ENCODE results near the gene DDX56.
"Not testable (repeated sequence)": the region's sequence is repeated elsewhere in the genome, so short reads cannot be mapped to it uniquely, and the experiment has no call there.

DDX56 gene

DNA sequence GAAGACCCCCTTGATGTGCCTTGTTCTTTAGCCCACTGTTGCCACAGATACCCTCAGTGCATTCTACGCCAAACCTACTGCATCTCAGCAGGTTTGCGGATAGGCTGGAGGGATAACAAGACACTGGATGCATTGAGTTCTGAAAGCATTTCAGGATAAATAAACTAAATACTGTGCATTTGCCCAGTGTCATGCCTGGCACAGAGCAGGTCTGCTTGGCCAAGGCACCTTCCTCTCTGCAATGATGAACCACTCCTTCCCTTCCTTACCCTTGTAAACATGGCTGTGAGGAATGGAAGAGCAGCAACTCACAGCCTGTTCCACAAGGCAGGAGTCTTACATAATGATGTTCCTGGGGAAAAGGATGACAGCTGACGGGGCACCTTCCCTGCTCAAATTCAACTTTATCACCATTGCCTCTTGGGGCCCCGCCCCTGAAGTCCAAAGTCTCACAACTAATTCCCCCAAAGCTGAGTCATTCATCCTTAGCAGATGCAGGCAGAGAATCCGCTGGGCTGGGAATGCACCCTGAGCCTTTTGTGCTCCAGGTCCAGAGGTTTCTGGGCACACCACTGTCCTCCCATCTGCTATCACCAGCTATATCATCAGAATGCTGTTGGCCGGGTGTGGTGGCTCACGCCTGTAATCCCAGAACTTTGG, 11.6 kb downstream of the DDX56 start:
- no peak for DNase-seq

DNA sequence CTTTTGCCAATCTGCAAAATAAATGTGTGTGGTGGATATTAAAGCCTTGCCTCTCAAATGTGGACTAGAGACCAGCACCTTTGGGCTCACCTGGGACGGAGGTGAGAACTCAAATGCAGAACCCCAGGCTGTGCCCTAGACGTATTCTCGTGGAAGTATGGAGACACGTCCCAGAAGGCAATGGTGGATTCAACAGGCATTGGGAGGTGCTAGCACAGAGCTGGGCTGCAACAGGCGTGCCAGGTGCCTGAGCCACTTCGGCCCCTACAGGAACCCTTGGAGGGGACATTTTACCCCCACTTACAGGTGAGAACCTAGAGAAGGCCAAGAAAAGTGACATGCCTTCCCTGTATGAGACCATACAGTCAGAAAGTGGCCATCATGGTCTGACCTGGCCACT, 12.2 kb downstream of the DDX56 start:
- no peak for DNase-seq

DNA sequence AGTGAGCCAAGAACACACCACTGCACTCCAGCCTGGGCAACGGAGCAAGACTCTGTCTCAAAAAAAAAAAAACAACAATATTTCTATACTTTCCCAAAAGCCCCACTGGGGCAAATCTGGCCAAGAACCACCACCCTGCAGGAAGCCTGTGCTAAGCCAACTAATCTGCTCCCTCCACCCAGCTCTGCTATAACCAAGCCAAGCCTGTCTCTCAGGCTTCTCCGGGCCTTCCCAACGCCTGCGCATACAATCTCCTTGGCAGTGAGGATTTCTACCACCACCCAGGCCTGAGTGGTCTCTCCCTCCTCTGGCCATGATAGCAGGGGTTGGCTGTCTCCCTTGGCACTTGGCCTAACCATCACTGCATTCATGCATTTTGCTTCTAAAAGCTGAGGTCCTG, 14.2 kb downstream of the DDX56 start:
- no peak for DNase-seq

DNA sequence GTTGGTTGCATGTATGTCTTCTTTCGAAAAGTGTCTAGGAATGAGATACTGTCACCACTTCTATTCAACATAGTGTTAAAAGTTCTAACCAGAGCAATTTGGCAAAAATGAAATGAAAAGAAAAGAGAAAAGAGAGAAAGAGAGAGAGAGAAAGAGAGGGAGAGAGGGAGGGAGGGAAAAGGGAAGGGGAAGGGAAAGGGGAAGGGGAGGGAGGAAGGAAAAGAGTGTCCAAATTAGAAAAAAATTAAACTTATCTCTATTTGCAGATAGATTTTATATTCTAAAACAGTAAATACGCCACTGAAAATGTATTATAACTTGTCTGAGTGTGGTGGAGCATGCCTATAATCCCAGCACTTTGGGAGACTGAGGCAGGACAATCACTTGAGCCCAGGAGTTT, 16.2 kb downstream of the DDX56 start:
- DNase-seq: no peak

- no peak for DNase-seq
Observed at GRCh38 chr7:44555350-44555749, 18.4 kb downstream of the DDX56 start.

DNA sequence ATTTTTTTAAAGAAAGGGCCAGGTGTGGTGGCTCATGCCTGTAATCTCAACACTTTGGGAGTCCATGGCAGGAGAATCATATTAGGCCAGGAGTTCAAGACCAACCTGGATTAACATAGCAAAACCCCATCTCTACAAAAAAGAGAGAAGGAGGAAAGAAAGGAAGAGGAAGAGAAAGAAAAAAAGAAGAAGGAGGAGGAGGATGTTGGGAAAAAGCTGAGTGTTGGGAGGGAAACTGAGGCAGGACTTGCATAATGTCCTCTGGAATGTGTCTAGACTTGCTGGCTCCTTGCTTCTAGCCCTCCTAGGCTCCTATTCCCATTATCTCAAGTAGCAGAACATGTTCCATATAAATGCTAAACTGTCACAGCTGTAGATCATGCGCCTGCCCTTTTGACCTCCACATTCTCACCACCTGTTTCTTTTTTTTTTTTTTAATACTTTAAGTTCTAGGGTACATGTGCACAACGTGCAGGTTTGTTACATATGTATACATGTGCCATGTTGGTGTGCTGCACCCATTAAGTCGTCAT, 21.2 kb downstream of the DDX56 start:
- DNase-seq: not testable (repeated sequence)

DNA sequence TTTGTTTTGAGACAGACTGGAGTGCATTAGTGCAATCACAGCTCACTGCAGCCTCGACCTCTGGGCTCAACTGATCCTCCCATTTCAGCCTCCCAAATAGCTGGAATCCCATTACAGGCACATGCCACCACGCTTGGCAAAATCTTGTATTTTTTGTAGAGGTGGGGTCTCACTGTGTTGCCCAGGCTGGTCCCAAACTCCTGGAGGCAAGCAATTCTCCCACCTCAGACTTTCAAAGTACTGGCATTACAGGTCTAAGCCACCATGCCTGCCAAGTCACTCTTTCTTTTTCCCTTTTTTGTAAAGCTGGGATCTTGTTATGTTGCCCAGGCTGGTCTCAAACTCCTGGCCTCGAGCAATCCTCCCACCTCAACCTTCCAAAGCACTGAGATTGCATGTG, 24.3 kb downstream of the DDX56 start:
- DNase-seq: no peak

GRCh38 chr7:44548893-44549292, 24.8 kb downstream of the DDX56 start:
- no peak for DNase-seq

- DNase-seq: no peak
Observed at GRCh38 chr7:44547536-44548231, 26.0 kb downstream of the DDX56 start.

DNA sequence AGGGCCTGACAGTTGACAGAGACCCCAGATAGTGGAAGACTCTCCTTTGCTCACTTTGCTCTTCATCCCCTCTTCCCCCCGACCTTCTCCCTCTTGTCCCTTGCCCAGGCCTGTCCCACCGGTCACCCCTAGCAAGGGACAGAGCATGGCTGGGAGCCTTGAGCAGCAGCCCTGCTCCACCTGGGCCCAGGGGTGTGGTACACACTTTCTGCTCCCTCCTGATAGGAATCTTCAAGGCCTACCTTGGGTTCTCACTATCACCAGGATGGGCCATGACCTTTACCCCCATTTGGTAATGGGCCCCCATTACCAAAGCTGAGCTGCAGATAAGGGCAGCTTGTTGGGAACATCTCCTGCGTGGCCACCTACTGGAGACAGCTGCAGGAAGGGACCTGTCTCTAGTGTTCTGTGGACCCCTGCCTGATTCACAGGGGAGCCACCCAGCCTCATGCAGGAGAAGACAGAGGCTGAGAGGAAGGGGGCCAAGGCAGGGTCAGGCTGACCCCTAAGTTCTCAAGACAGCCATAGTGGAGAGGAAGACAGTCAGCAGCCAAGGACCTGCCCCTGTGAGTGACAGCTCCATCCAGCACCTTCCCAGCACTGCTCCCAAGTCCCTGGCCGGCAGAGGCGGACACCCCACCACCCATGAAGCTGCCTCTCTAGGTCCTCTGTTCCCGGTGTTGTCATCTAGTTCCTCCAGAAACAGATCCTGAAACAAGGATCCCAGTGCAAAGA, 31.7 kb downstream of the DDX56 start:
- no peak for DNase-seq

DNA sequence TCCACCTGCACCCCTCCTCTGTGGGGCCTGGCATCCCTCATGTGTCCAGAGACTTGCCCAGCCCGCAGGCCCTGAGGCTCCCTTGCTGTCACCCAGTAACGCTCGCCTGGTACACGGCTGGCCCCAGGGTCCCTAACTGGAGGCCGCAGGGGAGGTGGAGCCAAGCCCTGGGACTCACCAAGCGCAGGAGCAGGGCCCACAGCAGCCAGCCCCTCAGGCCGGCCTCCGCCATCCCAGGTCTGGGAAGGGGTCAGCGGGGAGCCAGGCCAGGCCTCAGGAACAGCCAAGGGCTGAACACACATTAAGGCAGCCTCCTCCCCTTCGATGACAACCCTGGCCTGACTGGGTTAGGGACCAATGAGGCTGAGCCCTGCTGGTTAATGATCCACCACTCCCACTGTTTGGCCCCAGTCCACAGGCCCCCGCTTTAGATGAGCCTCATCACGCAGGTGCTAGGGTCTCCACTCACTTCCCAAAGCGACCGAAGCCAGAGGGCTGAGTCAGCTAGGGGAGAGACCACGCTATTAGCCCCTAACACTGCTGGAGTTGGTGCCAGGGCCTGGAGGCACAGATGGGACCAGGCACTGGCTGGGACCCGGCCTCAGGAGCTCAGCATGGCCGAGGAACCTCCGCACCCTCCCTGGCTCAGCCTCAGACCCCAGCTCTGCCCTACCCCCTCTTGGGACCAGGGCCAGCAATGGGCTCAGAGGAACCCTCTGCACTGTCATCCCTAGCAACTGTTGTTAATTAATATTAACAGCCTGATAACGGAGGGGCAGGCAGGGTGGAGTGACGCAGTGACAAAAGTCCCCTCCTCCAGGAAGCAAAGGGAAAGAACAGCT, 32.5 kb downstream of the DDX56 start, which contains the start of gene NPC1L1:
Gene NPC1L1, minus strand, starts transcription at position 303 of the 842 bp plus-strand sequence. Its CDS starts 71 bp downstream, at position 232.
- no peak for DNase-seq

DNA sequence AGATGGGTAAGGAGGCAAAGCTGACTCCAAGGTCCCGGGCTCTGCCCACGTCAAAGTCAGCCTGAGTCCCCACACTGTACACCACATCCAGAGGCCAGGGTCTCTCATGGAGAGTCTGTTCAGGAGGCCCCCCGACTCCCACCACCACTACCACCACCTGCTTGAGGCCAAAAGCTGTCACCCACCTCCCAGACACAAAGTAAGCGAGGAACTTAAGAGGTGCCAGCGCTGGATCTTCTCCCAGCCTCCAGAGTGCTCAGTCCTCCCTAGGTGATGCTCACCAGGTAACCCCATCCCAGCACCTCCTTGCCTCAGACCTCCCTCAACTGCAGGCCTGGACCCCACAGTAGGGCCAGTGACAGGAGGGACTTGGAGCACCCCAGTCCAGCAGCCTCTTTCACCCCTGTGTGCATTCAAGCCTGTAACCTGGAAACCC, 33.1 kb downstream of the DDX56 start:
- no peak for DNase-seq

- no peak for DNase-seq
Observed at GRCh38 chr7:44539669-44540506, 33.8 kb downstream of the DDX56 start.

- no peak for DNase-seq
Observed at GRCh38 chr7:44538798-44539668, 34.7 kb downstream of the DDX56 start.

DNA sequence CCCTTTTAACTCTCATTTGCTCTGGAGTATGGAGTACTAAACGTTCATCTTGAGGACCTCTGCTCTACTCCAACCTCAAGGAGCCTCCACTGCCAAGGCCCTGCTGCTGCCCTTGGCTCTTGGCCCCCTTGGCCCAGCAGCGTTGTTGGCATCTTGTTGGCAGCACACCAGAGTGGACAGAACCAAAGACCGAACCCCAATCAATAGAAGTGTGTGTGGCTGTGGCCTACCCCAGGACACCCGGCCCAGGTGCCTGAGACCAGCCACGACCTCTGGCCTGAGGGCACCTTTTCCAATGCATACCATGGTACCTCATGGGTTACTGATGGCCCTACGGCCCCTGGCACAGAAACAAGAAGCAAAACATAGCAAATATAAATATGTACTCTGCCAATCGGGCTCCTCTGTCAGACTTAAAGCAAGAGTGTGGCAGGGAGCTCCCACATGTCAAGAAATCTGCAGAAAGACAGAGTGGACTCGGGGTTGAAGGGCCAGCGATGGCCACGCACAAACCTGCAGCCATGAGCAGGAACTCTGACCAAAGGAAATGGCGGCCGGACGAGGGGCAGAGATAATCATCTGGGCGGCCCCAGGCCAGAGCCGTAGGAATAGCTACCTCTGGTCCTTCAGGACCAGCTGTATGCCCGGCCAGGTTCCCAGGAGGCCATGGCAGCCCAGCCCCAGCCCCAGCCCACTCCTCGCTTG, 35.5 kb downstream of the DDX56 start:
- DNase-seq: no peak

GRCh38 chr7:44537442-44537841, 36.3 kb downstream of the DDX56 start:
- no peak for DNase-seq

- DNase-seq: no peak
Observed at GRCh38 chr7:44536090-44536489, 37.6 kb downstream of the DDX56 start.

DNA sequence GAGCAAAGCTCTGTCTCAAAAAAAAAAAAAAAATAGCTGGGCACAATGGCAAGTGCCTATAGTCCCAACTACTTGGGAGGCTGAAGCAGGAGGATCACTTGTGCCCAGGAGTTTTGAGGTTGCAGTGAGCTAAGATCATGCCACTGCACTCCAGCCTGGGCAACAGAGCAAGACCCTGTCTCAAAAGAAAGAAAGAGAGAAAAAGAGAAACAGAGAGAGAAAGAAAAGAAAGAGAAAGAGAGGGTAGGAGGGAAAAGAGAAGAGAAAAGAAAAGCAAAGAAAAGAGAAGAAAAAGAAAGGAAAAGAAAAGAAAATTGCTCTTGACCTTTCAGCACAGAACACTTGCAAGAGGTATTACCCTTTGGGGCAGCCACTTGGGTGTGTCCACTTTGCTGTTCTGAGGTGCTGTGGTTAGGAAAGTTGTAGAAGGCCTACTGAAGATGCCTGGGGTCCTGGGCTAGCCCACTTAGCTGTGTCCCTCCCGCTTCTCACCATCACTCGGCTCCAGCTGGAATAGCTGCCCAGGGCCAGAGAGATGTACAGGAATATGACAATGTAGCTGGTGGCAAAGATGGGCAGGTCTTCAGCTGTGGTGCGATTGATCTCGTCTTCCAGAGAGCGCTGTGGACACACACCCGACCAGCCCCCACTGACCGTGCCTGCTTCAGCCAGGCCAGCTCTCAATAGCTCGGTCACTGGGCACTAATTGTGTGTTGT, 38.2 kb downstream of the DDX56 start:
- DNase-seq: no peak

DNA sequence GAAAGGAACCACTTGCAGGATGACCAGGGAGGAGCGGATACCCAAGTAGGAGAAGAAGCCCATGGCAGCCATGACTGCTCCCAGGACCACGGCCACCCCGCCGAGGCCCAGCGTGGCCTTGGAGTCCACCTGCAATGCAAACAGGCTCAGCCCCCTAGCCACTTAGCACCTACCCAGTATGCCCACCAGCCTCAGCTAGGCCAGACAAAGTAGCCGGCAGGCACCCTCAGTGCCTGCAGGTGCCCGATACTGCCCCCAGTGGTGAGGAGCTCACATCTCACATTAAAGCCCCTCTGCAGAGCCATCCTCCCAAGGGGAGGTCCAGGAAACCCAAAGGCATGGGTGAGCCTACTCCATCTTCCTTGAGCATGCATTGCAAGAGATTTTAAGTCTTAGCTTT, 39.2 kb downstream of the DDX56 start:
- DNase-seq: peak; percentile 8

Measured in NCI-H1092 (cell line).